Lower leg skin (tissue), 4 donors: Measurements from ENCODE around the gene MIPOL1. TPM values are rescaled to one million over a fixed set of nuclear protein-coding genes. Genes with fewer than 3 reads are reported as not detected.

Source experiments
- DNase-seq, 2 donors: peaks; one replicate each; pipeline ENCODE4 v3.0.0-alpha.2; 2019; ENCODE audit warnings: low spot score in 2 of 2
- H3K4me3 ChIP-seq: fragments of 200-600 bp; sonication (generic); 2 replicates; pipeline ENCODE4 v1.5.1; 2017; ENCODE audit warnings: mild to moderate bottlenecking, low read depth; ENCODE audit not compliant: poor library complexity, severe bottlenecking
- CTCF ChIP-seq, 3 donors: fragments of 450-650 bp; IDR thresholded peaks; one replicate each; pipeline ENCODE4 v1.5.1; 2016; ENCODE audit warnings: antibody characterized with exemption in 3 of 3, mild to moderate bottlenecking in 3 of 3, moderate library complexity in 2 of 3
- POLR2A ChIP-seq, 2 donors: fragments of 450-650 bp; IDR thresholded peaks; one replicate each; pipeline ENCODE4 v1.6.1; 2016 to 2017; ENCODE audit warnings: antibody characterized with exemption in 2 of 2, mild to moderate bottlenecking in 1 of 2, moderate library complexity in 1 of 2
- WGBS, 2 donors: methylation state at CpG; one replicate each; pipeline ENCODE4 v1.1.5; 2018; 5-methylcytosine and 5-hydroxymethylcytosine counted together
- intact Hi-C: fragments of 100-400 bp; cut with DNase I; formaldehyde crosslinking; loops from one replicate; pipeline ENCODE4 v1.15.0; 2023; ENCODE audit warnings: low total_unique reads
- total RNA-seq, 4 donors: library from RNA; depleted of rRNA; stranded (reverse); fragments of >200 nt; gene quantifications; one replicate each; pipeline ENCODE4 v1.1.0, GENCODE V29; 2016

MIPOL1 gene
- total RNA-seq, 4 donors from 2014 or later = 3.6 to 6.9 (median 5.9) TPM

- TF ChIP-seq POLR2A (IDR thresholded peaks at IDR 0.05) = no peak
- TF ChIP-seq CTCF (IDR thresholded peaks at IDR 0.05) = no peak
- intact Hi-C loops = no loop called here
- 5 to 6% methylated on average over 46 of the region's 46 CpGs for WGBS, 2 donors
- H3K4me3 ChIP-seq = no peak overlapping the region
- DNase-seq = no peak
Observed at GRCh38 chr14:37595809-37596621, 398.3 kb downstream of the MIPOL1 start.

DNA sequence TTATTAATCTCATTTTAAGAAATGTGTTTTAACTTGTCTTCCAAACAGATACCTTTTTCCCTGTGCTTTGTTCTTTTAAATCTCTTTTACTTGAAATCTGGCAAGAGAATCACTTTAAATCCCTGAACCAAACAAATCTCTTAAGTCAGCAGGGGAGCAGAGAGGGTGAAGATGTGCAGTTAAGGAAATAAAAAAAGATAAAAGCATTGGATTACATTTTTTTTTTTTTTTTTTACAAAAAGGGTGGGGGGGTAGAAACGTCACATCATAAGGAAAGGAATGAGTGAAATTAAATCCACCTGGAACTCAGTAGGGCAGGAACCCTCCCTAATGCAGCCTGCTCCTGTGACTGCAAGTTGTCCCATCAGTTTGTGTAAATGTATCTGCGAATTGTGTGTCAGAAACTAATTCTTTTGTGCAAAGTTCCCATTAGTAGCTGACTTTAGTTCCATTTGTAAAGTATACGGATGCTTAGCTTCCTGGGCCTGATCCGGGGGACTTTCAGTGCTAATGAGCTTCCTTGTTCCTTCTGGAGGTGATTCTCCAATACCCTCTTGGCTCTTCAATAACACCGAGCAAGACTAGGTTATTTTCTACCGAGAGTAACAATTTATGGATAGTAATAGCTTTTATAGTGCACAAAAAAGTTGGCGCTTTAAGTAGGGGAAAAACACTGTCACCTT is 399.2 kb downstream of the MIPOL1 start:
- no peak overlapping the region for H3K4me3 ChIP-seq

GRCh38 chr14:37597538-37597913 is 399.8 kb downstream of the MIPOL1 start:
- TF ChIP-seq POLR2A (IDR thresholded peaks at IDR 0.05) = no peak
- no peak for TF ChIP-seq CTCF (IDR thresholded peaks at IDR 0.05)
- DNase-seq = no peak
- WGBS, 2 donors = 6 to 11% methylated on average over 19 to 20 of the region's 20 CpGs
- intact Hi-C loops = no loop called here
- no peak overlapping the region for H3K4me3 ChIP-seq

More for the DNA sequence above, 399.2 kb downstream of the MIPOL1 start:
- DNase-seq = no peak
- WGBS, 2 donors = 22 to 25% methylated on average over 7 of the region's 7 CpGs
- TF ChIP-seq CTCF (IDR thresholded peaks at IDR 0.05) (no peak), POLR2A (IDR thresholded peaks at IDR 0.05) (no peak)
- intact Hi-C loops = no loop called here

DNA sequence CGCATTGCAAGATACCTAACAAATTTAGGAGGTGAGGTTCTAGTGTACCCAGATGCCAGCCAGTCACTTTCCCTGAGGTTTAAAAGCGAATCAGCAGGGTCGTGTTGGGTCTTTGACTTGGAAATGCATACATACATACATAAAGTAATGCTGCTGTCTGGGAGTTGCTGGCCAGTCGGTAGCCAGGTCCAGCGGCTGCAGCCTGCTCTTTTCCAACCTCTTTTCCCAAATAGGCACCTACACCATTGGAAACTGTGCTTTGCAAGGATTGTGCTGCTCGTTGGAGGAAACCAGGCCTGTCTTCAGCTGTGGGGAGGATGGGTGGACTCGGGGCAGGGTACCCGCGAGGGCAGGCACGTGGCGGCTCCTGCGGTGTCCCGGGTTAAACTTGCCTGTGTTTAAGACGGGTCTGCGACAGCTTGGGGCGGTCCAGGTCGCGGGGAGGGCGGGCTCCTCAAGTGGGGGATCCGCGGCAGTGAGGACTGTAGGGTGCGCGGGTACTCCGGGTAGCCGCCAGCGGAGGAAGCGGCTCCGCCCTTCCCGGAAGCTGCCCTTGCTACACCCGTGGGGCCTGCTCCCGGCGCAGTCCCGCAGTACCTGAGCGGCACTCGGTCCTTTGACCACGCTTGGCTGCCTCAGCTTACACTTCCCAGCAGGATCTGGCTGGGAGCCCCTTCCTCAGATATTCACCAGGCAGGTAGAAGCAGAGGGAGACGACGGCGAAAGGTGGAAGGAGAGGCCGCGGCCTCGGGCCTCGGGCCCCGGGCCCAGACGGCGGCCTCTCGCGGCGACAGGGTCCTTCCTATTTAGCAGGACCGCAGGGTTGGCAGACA is 400.4 kb downstream of the MIPOL1 start:
- 6 to 7% methylated on average over 35 to 41 of the region's 50 CpGs for WGBS, 2 donors
- no peak for TF ChIP-seq POLR2A (IDR thresholded peaks at IDR 0.05)
- TF ChIP-seq CTCF (IDR thresholded peaks at IDR 0.05) = no peak
- no peak for DNase-seq
- no peak overlapping the region for H3K4me3 ChIP-seq
- intact Hi-C loops = no loop called here

DNA sequence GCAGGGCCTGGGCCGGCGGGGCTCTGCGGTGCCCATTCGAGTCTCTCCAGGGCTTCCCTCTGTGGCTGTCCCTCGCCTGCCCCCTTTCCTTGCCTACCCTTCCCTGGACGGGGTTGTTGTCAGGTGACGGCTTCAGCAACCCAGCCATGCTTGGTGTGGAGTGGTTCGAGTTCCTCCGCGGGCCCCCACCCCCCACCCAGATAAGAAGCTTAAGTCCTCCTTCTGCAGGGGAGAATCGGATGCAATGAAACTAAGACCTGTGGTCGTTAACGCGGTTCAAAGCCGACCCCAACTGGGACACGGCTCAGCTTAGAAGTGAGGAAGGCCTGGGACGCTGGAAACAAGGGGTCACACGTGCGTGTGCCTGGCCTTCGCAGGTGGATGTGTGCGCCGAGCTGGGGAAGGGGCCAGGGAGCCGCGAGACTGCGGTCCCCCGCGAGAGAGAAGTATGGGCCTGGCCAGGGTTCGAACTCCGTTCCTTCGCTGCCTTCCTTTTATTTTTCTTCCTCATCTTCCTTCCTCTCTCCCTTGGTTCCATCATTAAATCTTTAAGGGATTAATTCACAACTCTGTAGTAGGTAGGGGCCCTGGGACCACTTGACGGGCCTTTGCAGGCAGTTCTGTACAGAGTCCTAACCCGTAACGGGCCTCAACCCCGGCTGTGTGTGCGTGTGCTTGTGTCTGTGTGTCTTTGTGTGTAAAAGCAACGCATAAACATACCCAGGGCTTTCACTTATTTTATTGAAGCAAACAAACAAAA is 401.2 kb downstream of the MIPOL1 start:
- WGBS, 2 donors = 19 to 22% methylated on average over 29 to 36 of the region's 36 CpGs
- no peak for DNase-seq
- no peak for TF ChIP-seq POLR2A (IDR thresholded peaks at IDR 0.05)
- TF ChIP-seq CTCF (IDR thresholded peaks at IDR 0.05) = no peak
- intact Hi-C loops = no loop called here
- no peak overlapping the region for H3K4me3 ChIP-seq
